ENCODE data around the gene PPTC7.
"Not testable (repeated sequence)": the region's sequence is repeated elsewhere in the genome, so short reads cannot be mapped to it uniquely, and the experiment has no call there.

The PPTC7 gene

DNA sequence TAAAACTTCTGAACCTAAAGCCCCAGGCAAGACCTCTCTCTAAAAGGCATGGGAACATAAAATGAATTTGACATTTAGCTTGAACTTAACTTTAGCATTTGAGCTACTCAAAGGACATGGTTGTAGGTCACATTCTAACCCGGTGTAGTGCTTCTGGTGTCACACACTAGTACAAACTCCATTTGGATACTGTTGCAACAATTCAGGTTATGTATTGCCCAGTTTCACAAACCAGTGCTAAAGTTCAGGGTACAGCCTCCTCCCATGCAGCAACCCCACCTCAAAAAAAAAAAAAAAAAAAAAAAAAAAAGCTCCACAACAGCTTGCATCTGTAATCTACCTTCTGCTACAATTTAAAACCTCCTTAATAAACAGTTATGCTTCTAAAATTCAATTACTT is 7.8 kb downstream of the PPTC7 start:
- H3K4me3 ChIP-seq (ENCODE audit: low read depth, low read length), result no peak overlapping the region
- TF ChIP-seq, protein P1, sequence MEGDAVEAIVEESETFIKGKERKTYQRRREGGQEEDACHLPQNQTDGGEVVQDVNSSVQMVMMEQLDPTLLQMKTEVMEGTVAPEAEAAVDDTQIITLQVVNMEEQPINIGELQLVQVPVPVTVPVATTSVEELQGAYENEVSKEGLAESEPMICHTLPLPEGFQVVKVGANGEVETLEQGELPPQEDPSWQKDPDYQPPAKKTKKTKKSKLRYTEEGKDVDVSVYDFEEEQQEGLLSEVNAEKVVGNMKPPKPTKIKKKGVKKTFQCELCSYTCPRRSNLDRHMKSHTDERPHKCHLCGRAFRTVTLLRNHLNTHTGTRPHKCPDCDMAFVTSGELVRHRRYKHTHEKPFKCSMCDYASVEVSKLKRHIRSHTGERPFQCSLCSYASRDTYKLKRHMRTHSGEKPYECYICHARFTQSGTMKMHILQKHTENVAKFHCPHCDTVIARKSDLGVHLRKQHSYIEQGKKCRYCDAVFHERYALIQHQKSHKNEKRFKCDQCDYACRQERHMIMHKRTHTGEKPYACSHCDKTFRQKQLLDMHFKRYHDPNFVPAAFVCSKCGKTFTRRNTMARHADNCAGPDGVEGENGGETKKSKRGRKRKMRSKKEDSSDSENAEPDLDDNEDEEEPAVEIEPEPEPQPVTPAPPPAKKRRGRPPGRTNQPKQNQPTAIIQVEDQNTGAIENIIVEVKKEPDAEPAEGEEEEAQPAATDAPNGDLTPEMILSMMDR (IDR thresholded peaks at IDR 0.05; ENCODE audit: borderline replicate concordance, insufficient read depth, low read depth, low read length), result no peak

DNA sequence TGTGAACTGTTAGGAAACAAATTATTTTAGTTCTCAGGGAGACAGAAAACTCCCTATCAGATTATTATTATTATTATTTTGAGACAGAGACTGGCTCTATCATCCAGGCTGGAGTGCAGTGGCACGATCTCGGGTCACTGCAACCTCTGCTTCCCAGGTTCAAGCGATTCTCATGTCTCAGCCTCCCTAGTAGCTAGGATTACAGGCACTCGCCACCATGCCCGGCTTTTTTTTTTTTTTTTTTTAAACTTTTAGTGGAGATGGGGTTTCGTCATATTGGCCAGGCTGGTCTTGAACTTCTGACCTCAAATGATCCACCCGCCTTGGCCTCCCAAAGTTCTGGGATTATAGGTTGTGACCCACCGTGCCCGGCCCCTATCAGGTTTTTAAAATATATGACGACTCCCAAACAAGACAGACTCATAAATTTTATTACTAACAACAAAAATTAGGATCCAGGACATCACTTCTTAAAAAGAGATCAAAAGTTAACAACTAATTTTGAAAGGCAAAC is 8.3 kb downstream of the PPTC7 start:
- H3K4me3 ChIP-seq (ENCODE audit: low read depth, low read length), result not testable (repeated sequence)

DNA sequence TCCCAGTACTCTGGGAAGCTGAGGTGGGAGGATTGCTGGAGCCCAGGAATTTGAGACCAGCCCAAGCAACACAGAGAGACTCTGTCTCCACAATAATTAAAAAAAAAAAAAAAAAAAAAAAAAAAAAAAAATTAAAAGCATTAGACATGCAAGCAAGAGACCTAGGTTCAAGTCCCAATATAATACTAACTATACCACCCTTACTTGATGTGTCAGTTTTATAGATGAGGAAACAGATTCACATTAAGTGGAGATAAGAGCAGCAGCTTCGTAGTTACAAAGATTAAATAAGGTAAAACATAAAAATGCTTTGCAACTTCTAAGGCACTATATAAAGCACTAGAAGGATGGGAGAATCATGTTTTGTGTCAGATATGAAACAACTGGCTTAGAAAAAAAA is 9.1 kb downstream of the PPTC7 start:
- TF ChIP-seq, protein P1 (IDR thresholded peaks at IDR 0.05; ENCODE audit: borderline replicate concordance, insufficient read depth, low read depth, low read length), result no peak
- no peak overlapping the region for H3K4me3 ChIP-seq (ENCODE audit: low read depth, low read length)

DNA sequence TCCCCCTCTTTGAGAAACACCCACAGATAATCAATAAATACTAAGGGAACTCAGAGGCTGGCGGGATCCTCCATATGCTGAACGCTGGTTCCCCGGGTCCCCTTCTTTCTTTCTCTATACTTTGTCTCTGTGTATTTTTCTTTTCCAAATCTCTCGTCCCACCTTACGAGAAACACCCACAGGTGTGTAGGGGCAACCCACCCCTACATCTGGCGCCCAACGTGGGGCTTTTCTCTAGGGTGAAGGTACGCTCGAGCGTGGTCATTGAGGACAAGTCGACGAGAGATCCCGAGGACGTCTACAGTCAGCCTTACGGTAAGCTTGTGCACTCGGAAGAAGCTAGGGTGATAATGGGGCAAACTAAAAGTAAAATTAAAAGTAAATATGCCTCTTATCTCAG is 12.3 kb downstream of the PPTC7 start:
- not testable (repeated sequence) for H3K4me3 ChIP-seq (ENCODE audit: low read depth, low read length)

DNA sequence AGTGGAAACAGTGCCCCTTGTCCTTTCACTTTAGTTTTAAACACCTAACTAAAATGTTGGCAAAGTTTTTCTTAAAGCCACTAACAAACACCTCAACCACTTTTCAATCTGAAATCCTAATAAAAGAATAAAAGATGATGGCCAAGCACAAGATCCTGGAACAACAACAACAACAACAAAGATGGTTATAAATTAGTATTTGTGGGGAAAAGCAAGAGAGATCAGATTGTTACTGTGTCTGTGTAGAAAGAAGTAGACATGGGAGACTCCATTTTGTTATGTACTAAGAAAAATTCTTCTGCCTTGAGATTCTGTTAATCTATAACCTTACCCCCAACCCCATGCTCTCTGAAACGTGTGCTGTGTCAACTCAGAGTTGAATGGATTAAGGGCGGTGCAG is 13.3 kb downstream of the PPTC7 start:
- H3K4me3 ChIP-seq (ENCODE audit: low read depth, low read length), result not testable (repeated sequence)

DNA sequence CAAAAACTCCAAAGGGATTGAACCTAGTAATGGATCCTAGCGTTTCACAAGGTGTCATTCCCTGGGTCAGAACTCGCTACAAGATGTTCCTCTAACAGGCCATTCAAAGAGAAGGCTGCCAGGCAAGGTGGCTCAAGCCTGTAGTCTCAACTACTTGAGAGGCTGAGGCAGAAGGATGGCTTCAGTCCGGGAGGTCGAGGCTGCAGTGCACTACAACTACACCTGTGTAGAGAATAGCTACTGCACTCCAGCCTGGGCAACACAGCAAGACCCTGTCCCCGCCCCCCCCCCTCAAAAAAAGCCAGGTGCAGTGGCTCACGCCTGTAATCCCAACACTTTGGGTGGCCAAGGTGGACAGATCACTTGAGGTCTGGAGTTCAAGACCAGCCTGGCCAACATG is 14.4 kb downstream of the PPTC7 start:
- TF ChIP-seq, protein P1 (IDR thresholded peaks at IDR 0.05; ENCODE audit: borderline replicate concordance, insufficient read depth, low read depth, low read length), result no peak
- H3K4me3 ChIP-seq (ENCODE audit: low read depth, low read length), result no peak overlapping the region

DNA sequence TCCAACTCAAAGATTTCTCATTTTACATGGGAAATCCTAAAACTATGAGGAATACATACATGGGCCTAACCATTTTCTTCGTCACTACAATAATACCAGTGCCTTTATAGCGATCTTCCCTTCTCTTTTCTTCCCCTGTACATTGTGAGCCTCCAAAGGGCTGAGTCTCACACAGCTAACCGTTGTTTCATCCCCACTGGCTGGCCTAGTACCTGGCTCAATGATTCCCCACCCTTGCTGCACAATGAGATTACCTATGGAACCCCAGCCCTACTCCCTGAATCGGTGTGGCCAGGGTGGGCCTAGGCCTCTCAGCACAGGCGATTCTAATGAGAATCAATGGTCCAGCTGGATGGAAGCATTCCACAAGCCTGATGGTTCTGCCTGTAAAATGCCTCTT is 16.1 kb downstream of the PPTC7 start:
- TF ChIP-seq, protein P1 (IDR thresholded peaks at IDR 0.05; ENCODE audit: borderline replicate concordance, insufficient read depth, low read depth, low read length), result no peak
- no peak overlapping the region for H3K4me3 ChIP-seq (ENCODE audit: low read depth, low read length)

DNA sequence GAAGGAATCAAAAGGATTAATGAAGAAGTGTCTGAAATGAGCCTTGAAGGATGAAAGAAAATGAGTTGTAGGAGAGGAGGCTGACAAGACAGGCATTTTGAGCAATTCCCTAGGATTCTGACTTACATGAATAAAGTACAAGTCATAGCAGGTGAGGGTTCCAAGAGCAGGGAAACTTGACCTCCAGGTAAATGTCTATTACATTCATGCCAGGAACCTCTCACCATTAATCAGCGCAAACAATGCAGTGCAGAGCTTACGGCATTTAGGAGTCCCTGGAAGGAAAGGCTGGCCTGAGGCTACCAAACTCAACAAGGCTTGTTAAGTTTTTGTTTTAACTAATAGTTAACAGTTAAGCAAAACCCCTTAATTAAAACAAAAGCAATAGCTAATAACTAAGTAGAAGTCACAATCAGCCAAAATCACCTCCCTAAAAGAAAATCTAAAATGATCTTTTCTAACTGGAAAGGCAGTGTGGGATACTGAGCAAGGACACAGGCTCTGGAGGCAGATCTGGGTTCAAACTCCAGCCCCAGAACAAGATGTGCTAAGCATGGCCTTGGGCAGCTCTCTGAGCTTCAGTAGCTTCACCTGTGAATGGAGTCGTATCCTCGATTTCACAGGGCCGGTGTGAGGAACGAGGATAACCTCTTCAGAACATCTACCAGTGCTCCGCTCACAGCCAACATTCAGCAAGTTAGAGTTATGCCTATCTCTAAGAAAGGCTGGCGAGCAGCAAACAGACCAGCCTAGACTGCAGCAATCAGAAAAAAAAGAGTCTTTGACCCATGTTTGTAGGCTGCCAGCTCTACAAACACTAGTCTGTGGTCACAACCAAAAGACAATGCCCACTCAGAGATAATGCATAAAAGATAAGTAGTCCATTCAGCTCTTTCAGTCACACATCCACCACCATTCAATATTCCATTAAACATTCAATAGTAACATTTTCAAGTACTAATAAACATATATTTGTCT is 16.9 kb downstream of the PPTC7 start:
- TF ChIP-seq, protein P1 (IDR thresholded peaks at IDR 0.05; ENCODE audit: borderline replicate concordance, insufficient read depth, low read depth, low read length), result no peak
- H3K4me3 ChIP-seq (ENCODE audit: low read depth, low read length), result no peak overlapping the region

All from GM12875 (cell line).